NCI-H524 treated with DMSO at 0.1 percent for 48 hours (cell line): ENCODE results near the gene TEAD3.
"Not testable (repeated sequence)": the region's sequence is repeated elsewhere in the genome, so short reads cannot be mapped to it uniquely, and the experiment has no call there.

ENCODE experiments used
- DNase-seq: peaks from one replicate; lab custom pipeline; 2025; lab: John Stamatoyannopoulos, UW

The TEAD3 gene

DNA sequence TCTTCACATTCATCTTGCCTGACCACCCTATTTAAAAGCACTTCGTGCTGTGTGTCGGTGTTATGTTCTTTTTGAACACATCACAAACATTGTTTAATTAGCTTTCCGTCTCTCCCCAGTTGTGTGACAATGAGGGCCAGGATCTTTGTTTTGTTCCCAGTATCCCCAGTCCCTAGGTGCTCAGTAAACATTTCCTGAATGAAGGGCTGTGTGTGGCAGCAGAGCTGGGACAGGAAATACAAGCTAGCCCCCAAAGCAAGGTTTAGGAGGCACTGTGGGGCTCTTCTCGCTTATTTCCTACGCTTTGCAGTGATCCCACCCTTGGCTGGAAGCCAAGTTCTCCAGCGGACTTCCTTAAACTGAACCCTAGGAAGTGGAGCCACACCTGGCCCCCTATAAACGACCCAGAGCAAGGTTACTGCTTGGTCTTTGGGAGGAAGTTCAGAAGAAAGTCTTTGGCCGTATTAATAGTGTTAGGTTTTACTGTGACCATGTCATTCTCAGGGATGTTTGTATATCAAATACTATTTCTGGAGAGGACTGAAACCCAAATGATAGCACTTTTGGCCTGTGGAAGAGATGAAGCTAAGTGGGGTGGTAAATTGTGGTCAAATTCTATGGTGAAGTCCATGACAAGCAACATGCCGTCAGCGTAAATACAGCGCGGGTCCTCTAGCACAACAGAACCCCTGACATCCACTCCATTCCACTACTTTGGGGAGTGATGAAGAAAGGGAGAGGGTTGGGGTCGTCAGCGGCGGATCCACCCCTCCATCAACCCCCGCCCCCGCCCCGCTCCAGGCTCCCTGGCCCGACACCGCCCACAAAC lies 45.3 kb downstream of the TEAD3 start:
- no peak for DNase-seq

DNA sequence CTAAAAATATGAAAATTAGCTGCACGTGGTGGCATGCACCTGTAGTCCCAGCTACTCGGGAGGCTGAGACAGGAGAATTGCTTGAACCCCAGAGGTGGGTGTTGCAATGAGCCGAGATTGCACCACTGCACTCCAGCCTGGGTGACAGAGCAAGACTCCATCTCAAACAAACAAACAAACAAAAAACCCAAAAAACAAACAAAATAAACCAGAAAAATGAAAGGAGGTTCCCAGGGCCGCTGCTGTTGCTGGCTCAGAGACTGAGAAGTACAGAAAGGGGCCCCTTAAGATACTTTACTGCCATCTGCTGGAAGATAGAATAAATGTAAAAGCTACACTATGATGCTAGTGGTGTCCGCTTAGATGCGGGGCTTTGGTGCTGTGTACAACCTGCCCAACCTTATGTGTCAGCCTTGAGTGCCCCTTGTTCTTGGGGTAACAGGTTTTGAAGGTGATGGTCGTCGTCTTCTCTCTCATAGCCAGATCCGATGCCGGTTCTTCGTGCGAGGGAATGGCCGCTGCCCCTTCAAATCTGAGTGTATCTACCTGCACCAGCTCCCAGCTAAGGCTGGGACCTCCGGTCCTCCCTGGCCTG lies 47.5 kb downstream of the TEAD3 start:
- peak; percentile 23 for DNase-seq

DNA sequence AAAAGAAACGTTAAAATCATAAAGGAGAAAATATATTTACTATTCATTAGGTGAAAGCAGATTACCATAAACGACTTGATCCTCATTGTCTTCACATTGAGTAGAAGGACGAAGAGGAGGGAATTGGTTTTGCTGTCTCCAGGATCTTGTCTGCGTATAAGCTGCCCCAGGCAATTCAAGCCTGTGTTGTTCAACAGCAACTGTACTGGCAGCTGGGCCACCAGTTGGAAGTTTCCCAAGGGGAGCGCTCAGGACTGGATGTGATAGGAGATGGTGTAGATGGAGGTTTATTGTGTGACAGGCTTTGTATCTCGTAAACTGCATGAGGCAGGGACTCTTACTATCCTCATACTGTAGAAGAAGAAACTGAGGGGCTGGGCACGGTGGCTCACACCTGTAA lies 48.7 kb downstream of the TEAD3 start:
- DNase-seq = no peak

DNA sequence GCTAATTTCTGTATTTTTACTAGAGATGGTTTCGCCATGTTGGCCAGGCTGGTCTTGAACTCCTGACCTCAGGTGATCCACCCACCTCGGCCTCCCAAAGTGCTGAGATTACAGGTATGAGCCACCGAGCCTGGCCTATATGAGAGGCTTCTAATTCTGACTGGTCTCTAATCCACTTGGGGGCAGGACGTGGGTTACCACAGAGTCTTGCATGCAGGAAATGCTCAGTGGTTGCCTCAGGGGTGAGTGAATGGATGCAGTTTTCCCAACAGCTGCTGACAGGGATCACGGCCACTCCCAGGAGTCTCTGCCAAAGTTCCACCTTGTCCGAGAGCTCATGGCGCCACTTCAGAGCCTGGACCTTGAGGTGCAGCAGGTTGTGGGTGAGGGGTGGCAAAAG lies 51.2 kb downstream of the TEAD3 start:
- DNase-seq = no peak

DNA sequence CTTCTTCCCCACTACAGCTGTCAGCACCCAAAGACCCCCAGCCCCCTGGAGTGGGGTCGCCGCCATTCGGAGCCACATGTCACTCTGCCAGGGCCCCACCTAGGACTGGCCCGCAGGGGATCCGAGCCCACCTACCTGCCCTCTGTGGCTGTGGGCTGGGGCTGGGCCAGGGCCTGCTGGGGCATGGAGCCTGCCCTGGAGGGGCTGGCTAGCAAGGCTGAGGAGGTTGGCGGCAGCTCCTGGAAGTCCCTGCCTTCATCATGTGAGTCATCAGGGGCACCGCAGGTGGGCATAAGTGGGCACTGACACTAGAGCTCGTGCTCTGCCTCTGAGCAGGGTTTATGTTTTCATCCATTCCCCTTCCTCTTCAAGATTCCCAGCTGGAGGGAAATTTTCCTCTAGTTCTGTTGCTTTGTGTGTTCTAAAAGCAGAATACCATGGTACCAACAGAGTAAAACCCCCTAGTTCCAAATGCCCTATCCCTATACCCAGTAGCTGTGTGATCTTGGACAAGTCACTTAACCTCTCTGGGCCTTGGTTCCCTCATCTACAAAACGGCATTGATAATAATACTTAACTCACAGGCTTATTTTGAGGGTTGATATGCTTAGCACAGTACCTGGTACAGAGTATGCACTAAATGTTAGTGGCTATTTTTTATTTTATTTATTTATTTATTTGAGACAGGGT lies 53.4 kb downstream of the TEAD3 start:
- DNase-seq = no peak

DNA sequence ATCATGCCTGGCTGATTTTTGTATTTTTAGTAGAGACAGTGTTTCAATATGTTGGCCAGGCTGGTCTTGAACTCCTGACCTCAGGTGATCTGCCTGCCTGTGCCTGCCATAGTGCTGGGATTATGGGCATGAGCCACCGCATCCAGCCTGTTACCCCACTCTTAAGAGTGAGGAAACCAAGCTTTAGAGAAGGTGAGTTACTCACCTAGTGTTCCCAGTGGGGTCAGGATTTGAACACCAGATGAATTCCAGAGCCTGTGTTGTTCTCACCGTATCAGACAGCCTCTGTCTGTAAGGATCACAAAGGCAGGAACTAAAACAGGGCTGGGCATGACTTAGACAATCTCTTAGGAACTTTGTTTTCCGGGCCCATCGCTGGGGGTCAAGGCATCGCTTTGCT lies 54.2 kb downstream of the TEAD3 start:
- no peak for DNase-seq

DNA sequence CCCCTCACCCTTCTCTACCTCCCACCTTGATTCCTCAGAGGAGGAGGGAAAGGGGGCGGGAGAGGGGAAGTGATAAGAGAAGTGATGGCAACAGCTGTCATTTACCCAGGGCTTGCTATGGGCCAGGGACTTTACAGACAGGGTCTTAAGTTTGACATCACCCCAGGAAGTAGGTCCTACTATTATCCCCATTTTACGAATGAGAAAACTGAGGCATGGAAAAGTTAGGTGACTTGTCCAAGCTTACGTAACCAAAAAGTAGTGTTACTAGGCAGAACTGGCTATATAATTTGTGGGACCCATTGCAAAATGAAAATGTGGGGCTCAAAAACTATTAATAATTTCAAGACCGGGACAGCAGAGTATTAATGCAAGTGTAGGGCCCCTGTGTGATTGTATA lies 55.2 kb downstream of the TEAD3 start:
- DNase-seq = no peak

DNA sequence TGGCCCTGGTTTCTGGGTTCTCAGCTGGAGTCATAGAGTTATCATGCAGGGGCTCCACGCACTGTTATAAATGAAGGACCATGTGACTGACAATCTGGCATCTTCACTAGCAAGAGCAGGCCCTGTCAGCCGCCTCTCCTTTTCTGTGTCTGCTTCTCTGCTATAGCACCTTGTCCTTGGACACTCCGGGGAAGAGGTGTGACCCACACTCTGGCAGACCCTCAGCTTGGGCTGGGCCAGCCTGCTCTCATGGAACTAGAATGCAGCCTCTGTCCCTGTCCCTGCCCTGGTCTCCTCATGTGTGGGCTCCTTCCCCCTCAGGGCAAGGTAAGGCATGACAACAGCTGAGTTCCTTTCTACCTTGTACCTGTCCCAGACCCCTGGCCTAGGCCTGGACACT lies 55.7 kb downstream of the TEAD3 start:
- no peak for DNase-seq

DNA sequence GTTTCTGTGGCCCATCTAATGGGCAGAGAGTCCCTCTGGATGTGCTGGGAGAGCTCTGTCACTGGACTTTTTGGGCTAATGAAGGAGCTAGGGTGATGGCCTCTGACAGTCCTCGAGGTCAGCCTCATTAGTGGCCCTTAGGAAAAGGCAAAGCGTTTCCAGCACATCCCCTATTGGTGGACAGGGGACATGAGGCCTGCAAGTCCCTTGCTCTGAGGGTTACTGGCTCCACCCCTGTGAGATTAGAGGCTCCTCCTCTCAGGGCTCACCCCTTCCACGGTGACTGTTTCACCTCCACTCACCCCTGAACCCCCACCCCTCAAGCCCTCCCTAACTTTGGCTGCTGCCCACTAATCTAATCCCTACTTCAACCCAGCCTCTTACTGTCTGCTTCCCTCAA lies 57.6 kb downstream of the TEAD3 start:
- no peak for DNase-seq

DNA sequence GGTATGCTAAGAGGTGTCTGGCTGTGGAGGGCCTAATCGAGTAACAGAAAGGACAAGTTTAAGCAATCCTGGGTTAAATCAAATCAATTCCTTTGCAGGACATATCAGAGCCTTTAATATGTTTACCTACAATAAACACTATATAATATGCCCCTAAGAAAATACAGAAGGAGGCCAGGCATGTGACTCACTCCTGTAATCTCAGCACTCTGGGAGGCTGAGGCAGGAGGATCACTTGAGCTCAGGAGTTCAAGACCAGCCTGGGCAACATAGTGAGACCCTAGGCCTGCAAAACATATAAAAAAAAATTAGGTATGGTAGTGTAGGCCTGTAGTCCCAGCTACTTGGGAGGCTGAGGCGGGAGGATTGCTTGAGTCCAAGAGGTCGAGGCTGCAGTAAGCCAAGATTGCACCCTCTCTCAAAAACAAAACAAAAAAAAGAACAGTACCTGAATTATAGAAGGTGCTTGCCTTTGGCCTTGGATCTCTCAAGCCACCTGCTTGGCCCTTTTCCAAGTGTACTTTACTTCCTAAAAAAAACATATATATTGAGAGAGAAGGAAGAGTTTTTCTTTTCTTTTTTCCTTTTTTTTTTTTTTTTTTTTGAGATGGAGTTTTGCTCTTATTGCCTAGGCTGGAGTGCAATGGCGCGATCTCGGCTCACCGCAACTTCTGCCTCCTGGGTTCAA lies 58.4 kb downstream of the TEAD3 start:
- DNase-seq = not testable (repeated sequence)

DNA sequence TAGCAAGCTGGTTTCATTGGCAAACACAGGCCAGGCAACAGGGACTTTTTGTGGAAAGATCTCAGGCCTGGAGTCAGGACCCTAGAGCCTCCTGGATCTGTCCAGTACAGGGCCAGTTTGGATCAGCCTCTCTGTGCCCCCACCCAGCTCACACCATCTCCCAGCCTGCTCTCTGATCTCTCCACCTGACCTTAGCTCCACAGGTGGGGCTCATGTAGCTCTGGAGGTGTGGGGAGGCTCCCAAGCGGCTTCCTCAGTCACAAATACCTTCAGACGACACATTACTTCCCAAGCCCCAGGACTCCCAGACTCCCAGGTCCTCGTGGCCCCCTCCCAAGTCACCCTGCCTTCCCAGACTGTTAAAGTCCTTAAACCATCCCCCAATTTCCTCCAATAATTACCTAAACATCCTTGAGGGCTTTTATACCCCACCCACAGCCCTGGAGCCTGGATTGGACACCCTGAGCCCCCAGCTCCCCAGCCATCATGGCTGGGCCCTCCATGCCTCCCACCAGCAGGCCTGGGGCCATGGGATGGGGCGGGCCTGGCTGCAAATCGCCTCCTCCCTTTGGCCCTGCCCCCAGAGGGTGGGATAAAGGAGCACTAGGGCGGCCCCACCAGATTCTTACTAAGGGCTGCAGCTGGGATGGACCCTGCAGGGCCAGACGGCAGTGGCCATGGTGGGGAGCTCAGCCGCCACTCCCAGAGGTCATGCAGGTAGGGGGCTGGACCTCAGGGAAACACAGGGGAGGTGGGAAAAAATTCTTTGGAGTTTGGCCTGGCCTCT lies 60.6 kb downstream of the TEAD3 start:
- no peak for DNase-seq

DNA sequence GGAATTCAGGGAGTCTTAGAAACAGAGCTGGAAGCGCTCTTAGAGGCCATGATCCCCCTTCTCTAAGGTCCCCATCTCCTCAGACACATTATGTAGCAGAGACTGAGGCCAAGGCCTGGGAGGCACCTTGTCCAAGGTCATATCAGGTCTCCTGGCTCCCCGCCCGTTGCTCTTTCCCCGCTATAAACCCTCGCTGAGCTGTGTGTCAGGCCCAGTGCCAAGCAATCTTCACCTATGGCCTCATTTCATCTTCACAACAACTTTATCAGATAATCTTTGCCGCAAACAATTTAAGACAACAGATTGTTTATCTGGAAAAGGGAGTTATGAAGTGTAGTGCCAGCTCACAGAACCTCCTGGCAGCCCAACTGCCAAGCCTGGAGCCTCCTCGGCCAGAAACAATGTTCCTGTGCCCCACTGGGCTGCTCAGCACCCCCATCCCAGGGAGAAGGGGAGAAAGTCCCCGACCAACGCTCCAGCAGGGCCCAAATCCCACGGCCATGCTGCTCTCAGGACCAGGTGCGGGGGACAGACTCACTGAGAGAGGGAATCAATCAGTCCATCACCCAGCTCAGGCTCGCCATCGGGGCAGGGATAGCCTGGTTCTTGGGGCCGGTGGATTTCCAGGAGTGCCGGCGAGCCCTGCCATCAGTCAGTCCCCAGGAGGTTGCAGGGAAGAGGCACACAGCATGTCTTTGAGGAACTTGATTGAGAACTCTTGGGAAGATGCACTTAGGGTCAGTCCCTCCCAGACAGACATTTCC lies 61.6 kb downstream of the TEAD3 start:
- DNase-seq = no peak

DNA sequence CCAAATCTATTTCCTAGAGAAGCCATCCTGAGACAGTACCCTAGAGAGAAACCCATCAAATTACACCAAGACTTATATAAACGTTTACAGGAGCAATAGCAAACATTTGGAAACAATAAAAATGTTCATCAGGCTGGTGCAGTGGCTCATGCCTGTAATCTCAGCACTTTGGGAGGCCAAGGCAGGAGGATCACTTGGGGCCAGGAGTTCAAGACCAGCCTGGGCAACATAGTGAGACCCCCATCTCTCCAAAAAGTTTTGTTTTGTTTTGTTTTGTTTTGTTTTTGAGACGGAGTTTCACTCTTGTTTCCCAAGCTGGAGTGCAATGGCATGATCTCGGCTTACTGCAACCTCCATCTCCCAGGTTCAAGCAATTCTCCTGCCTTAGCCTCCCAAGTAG lies 64.2 kb downstream of the TEAD3 start:
- not testable (repeated sequence) for DNase-seq

DNA sequence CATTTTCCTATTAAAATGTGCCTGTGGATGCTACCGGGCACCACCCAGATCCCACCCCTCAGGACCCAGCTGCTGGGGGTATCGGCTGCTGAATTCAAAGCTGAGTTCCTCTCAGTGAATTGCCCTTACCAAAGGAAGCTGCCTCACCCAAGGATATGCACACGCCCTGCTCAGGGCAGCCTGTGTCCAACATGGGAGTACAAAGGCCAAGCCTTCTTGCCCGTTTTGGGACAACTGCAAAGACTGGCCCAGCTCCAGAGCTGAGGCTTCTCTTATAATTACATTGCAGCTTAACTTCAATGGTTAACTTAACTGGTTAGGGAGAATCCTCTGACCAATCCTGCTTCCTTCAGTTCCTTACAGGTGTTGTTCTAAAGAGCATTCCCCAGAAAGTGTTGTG lies 64.6 kb downstream of the TEAD3 start:
- no peak for DNase-seq

DNA sequence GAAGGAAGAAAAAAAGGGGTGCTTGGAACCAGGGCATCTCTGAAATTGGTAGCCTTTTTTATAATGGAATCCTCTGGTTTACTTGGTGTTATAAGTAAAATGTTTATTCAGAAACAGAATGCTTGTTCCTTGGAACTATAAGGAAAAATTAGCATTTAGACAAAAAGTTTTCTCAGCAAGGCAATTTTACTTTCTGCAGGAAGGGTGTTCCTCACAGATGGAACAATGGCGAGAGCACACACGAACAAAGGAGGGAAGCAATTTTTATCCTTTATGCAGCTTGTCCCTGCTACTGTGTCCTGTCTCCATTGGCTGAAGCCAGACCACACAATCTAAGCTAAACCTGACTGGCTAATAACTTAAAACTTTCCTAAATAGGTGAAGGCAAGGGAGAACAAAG lies 67.4 kb downstream of the TEAD3 start:
- DNase-seq = no peak

DNA sequence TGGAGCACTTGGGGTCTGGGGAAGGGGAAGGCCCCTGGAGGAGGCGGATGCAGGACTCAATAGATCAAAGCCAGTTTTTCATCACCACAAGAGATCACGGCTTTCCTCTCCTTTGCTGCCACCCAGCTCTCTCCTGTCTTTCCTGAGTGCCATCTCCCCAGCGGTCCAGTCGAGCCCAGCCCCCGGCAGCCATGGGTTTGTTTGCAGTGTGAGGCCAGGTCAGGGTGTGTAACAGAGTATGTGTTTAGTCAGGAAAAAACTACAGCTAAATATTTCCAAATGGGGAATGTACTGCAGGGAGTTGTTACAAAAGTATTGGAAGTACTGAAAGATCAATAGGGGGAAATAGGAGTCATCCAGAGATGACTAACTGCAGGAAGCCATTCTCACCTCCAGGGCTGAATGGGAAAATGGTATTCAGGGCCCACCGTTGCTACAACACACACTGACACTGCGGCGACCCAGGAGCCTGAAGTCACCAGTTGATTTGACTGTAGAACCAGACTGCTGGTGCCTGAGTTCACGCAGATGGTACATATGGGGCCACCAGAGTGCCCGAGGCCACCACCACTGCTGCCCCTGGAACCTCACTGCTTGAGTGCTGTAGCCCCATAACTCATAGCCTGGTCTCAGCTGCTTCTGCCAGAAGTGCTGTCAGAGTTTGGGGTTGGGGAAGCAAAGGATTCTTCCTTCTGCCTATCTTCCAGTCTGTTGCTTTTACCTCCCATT lies 68.3 kb downstream of the TEAD3 start:
- no peak for DNase-seq

DNA sequence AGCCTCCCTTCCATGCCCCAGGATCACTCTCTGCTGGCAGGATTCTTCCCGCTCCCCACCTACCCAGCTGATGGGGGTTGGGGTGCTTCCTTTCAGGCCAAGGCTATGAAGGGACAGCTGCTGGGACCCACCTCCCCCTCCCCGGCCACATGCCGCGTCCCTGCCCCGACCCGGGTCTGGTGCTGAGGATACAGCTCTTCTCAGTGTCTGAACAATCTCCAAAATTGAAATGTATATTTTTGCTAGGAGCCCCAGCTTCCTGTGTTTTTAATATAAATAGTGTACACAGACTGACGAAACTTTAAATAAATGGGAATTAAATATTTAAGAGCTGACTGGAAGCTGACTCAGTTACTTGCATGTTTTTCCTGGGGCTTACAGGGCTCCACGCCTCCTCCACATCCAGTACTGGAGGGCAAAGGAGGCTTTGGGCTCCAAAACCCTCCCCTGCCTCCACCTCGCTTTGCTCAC lies 69.0 kb downstream of the TEAD3 start:
- DNase-seq = no peak

DNA sequence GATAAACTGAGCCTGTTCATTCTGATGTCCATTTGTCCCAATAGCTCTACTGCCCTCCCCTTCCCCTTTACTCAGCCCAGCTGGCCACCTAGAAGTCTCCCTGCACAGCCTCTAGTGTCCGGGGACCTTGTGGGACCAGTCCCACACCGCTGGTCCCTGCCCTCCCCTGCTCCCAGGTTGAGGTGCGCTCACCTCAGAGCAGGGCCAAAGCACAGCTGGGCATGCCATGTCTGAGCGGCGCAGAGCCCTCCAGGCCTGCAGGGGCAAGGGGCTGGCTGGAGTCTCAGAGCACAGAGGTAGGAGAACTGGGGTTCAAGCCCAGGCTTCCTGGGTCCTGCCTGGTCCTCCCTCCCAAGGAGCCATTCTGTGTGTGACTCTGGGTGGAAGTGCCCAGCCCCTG lies 69.4 kb downstream of the TEAD3 start:
- DNase-seq = no peak

DNA sequence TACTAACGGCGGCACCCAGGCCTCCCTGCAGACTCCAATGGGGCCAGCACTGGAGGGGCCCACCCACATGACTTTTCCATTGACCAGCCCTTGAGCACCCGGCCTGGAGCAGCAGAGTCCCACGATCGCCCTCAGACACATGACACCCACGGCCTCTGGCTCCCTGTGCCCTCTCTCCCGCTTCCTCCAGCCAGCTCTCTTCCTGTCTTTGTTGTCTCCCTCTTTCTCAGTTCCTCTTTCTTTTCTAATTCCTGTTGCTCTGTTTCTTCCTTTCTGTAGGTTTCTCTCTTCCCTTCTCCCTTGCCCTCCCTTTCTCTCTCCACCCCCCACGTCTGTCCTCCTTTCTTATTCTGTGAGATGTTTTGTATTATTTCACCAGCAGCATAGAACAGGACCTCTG lies 70.8 kb downstream of the TEAD3 start:
- no peak for DNase-seq

DNA sequence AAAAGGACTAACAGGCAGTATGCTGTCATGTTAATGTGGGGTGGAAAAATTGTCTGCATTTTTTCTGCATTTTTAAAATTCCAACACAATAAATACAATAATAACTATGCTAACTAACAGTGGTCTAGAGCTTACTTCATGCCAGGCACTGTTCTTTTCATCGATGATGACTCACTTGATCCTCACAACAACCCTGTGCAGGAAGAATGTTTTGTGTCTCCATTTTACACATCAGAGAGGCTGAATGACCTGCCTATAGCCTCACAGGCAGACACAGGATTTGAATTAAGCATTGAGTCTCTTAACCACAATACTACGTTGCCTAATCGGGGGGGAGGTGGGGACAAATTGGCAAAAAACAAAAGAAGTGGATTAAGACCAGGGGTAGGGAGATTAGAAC lies 71.6 kb downstream of the TEAD3 start:
- no peak for DNase-seq
